B cell (primary cell): ENCODE results near the gene ADH1C. TPM values are rescaled to one million over a fixed set of nuclear protein-coding genes. Genes with fewer than 3 reads are reported as not detected.

ENCODE experiments used
- ATAC-seq: fragments of 200-7000 bp; cut with Tn5 transposase; one replicate; pipeline ENCODE4 v1.10.0; 2021; ENCODE audit warnings: low read depth, mild to moderate bottlenecking, moderate number of reproducible peaks, moderate library complexity
- CTCF ChIA-PET: fragments of 350-600 bp; sonication (Branson Sonifier 250); formaldehyde crosslinking; loops from one replicate; lab custom pipeline; 2021; ENCODE audit warnings: antibody characterized with exemption, inconsistent platforms; lab: Charles Lee
- POLR2A ChIA-PET: fragments of 350-600 bp; sonication (Branson Sonifier 250); formaldehyde crosslinking; loops from one replicate; lab custom pipeline; 2021; ENCODE audit warnings: antibody characterized with exemption; lab: Charles Lee
- DNase-seq: peaks from one replicate; pipeline ENCODE4 v3.0.0; 2013
- H2AFZ ChIP-seq: 2 replicates; pipeline ENCODE4 v1.6.1; 2012; ENCODE audit warnings: mild to moderate bottlenecking, low read depth, low read length; ENCODE audit not compliant: insufficient read depth, poor library complexity, severe bottlenecking
- H3K27ac ChIP-seq, 2 donors: 1 replicate in 1 of 2; 2 replicates in 1 of 2; pipeline ENCODE4 v1.5.1; 2012 to 2013; ENCODE audit warnings: low read length in 2 of 2, mild to moderate bottlenecking in 2 of 2, moderate library complexity in 1 of 2
- H3K27me3 ChIP-seq, 4 experiments: fragments of 200-600 bp in 1 of 4; sonication (generic) in 1 of 4; replicated peaks in 1 of 4; 1 replicate in 2 of 4; 2 replicates in 2 of 4; pipeline versions ENCODE4 v1.6.1 to v1.7.0; 2013 to 2016; ENCODE audit warnings: low read length in 3 of 4, mild to moderate bottlenecking in 2 of 4, mixed read lengths in 1 of 4, moderate library complexity in 1 of 4; ENCODE audit not compliant: insufficient read depth in 4 of 4, control insufficient read depth in 3 of 4; ENCODE audit errors: control extremely low read depth in 1 of 4
- H3K36me3 ChIP-seq, 2 experiments: replicated peaks in 1 of 2; 1 replicate in 1 of 2; 2 replicates in 1 of 2; pipeline versions ENCODE4 v1.6.1 to v1.7.1; 2013; ENCODE audit warnings: low read length in 1 of 2; ENCODE audit not compliant: insufficient read depth in 2 of 2, control insufficient read depth in 1 of 2; ENCODE audit errors: control extremely low read depth in 1 of 2, extremely low read depth in 1 of 2
- H3K4me1 ChIP-seq, 2 donors: fragments of 200-600 bp in 1 of 2; sonication (generic) in 1 of 2; 1 replicate in 1 of 2; 2 replicates in 1 of 2; pipeline versions ENCODE4 v1.5.1 to v1.6.1; 2013 to 2017; ENCODE audit warnings: low read length in 2 of 2; ENCODE audit not compliant: control insufficient read depth in 2 of 2, insufficient read depth in 2 of 2
- H3K4me2 ChIP-seq: replicated peaks from 2 replicates; pipeline ENCODE3; 2012; ENCODE audit warnings: mild to moderate bottlenecking, low read depth, low read length; ENCODE audit not compliant: poor library complexity, severe bottlenecking
- H3K4me3 ChIP-seq, 5 experiments: fragments of 200-600 bp in 1 of 5; sonication (generic) in 1 of 5; 1 replicate in 3 of 5; 2 replicates in 2 of 5; pipeline versions ENCODE4 v1.5.1 to v1.7.0; 2011 to 2016; ENCODE audit warnings: low read length in 4 of 5, mild to moderate bottlenecking in 4 of 5, low read depth in 2 of 5, control low read depth in 1 of 5, moderate library complexity in 1 of 5; ENCODE audit not compliant: insufficient read depth in 1 of 5; ENCODE audit errors: control extremely low read depth in 1 of 5, extremely low read depth in 1 of 5
- H3K79me2 ChIP-seq: fragments of 200-600 bp; sonication (generic); one replicate; pipeline ENCODE4 v1.6.0; 2016; ENCODE audit warnings: low read length; ENCODE audit not compliant: control insufficient read depth, insufficient read depth
- H3K9ac ChIP-seq: fragments of 200-600 bp; sonication (generic); 2 replicates; pipeline ENCODE4 v1.6.1; 2017; ENCODE audit warnings: mild to moderate bottlenecking, low read length, moderate library complexity
- H3K9me3 ChIP-seq, 3 donors: one replicate each; pipeline versions ENCODE4 v1.6.1 to v1.7.1; 2013; ENCODE audit warnings: low read length in 2 of 3; ENCODE audit not compliant: control insufficient read depth in 2 of 3, insufficient read depth in 1 of 3; ENCODE audit errors: control extremely low read depth in 1 of 3
- H4K20me1 ChIP-seq: 2 replicates; pipeline ENCODE4 v1.6.0; 2012; ENCODE audit warnings: mild to moderate bottlenecking, low read length; ENCODE audit not compliant: insufficient read depth, control insufficient read depth, poor library complexity, severe bottlenecking
- H3K27ac Mint-ChIP-seq: one replicate; pipeline ENCODE4 v1.8.0; 2021; ENCODE audit warnings: mixed read lengths
- H3K27me3 Mint-ChIP-seq: one replicate; pipeline ENCODE4 v1.8.0; 2021; ENCODE audit warnings: mixed read lengths
- H3K4me1 Mint-ChIP-seq: one replicate; pipeline ENCODE4 v1.8.0; 2021; ENCODE audit warnings: mixed read lengths
- H3K4me3 Mint-ChIP-seq: one replicate; pipeline ENCODE4 v1.8.0; 2021; ENCODE audit warnings: mixed read lengths
- H3K9me3 Mint-ChIP-seq: one replicate; pipeline ENCODE4 v1.8.0; 2022; ENCODE audit warnings: mixed read lengths; ENCODE audit not compliant: insufficient read depth
- CTCF ChIP-seq: fragments of 200-600 bp; IDR thresholded peaks from one replicate; pipeline ENCODE4 v1.8.0; 2022; ENCODE audit warnings: antibody characterized with exemption, mild to moderate bottlenecking
- EZH2 ChIP-seq: IDR thresholded peaks from 2 replicates; pipeline ENCODE4 v1.6.1; 2012; ENCODE audit warnings: borderline replicate concordance, low read depth, mild to moderate bottlenecking, moderate library complexity, low read length; ENCODE audit not compliant: insufficient read depth, poor library complexity, severe bottlenecking
- WGBS: methylation state at CpG from one replicate; pipeline ENCODE4 v1.1.5; 2013; ENCODE audit warnings: missing lambda C conversion rate; ENCODE audit not compliant: insufficient coverage; 5-methylcytosine and 5-hydroxymethylcytosine counted together
- intact Hi-C: fragments of 100-400 bp; cut with micrococcal nuclease; formaldehyde crosslinking; loops from one replicate; pipeline ENCODE4 v1.10.0; 2022
- polyA minus RNA-seq: library from RNA; depleted of rRNA, polyadenylated mRNA; stranded (reverse); fragments of >200 nt; gene quantifications from 2 replicates; pipeline ENCODE4 v1.2.3, GENCODE V29; 2012
- polyA plus RNA-seq: library from polyadenylated mRNA; depleted of rRNA; stranded (reverse); fragments of >200 nt; gene quantifications from 2 replicates; pipeline ENCODE4 v1.2.3, GENCODE V29; 2012
- total RNA-seq, 2 donors: library from RNA; stranded (reverse); fragments of 120-200 nt in 1 of 2; gene quantifications; 1 replicate in 1 of 2; 2 replicates in 1 of 2; pipeline versions ENCODE4 v1.2.3 to v1.2.4, GENCODE V29; 2013 to 2022

The ADH1C gene
- total RNA-seq: not detected in 2 replicates
- total RNA-seq (2013): 0.23 TPM
- polyA plus RNA-seq: not detected in 2 replicates
- polyA minus RNA-seq: not detected in 2 replicates

DNA sequence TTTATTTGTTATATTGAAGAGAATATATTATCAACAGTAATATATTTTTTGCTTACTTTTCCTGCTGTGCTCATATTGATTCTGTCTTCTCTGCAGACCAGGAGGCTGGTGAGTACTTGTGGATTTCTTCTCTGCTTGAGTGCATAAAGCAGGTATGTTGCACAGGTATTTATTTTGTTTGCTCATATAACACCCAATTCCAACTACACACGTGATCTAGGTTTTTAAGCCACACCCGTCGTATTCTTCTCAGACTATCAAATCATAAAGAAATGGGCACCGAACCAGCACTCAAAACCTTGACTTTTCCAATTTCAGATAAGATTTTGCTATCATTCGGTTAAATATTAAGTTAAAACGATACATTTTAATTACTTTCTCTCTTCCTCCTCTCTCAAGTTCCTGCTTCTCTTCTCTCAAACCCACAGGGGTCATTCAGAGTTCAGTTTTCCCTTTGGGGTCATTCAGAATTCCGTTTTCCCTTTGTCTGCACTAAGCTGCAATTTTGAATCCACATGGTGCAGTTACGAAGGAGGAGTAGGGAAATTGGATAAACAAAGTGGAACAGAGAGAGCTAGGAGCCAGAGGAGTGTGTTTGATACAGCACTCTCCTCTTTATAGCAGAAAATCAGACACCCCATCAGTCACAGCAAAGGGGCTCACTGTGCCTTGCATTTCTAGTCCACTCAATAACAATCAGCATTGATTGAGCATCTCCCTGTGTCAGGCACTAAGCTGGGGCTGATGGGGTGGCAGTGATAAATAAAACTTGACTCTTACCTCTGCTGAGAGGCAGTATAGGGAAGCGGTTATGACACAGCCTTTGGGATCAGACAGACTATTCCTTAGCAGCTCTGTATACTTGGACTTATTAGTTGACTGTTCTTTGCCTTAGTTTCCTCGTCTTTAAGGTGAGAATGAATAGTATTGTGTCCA is at the start of gene ADH1C:
TSS of gene ADH1C (minus strand) at position 145 of the 936 bp plus-strand sequence. CDS start at position 74, 71 bp downstream.
- intact Hi-C loops: no loop called here
- Histone ChIP-seq H3K9me3 (peaks cover 0 to 3% (median 0%) of the 10 kb centered on the region in 3 donors), H3K27me3 (no peaks in the 10 kb centered on the region), H3K9ac (no peak within 1 kb of the TSS), H3K4me3 (no peak within 1 kb of the TSS), H4K20me1 (no peaks in the 10 kb centered on the region), H3K36me3 (no peaks in the 10 kb centered on the region), H3K4me2 (no peak within 1 kb of the TSS), H3K4me1 (no peaks in the 10 kb centered on the region), H3K27ac (no peak within 1 kb of the TSS), H2AFZ (no peak within 1 kb of the TSS), H3K79me2 (no peaks in the 10 kb centered on the region)
- Mint-ChIP-seq H3K9me3 (peaks cover 3% of the 10 kb centered on the region), H3K27ac (no peak within 1 kb of the TSS), H3K27me3 (no peaks in the 10 kb centered on the region), H3K4me3 (no peak within 1 kb of the TSS), H3K4me1 (no peaks in the 10 kb centered on the region)
- ChIA-PET POLR2A (no interaction called here), CTCF (no interaction called here)
- 64% methylated on average over 4 of the region's 10 CpGs for WGBS
- ATAC-seq (no peak), DNase-seq (no peak)
- no peak for TF ChIP-seq EZH2
- TF ChIP-seq CTCF: no peak

GRCh38 chr4:99400831-99401230 is 48.3 kb upstream of the ADH1C start:
- H3K9me3 ChIP-seq: no peaks in the 10 kb centered on the region
- H4K20me1 ChIP-seq: no peaks in the 10 kb centered on the region
- H3K4me3 Mint-ChIP-seq: no peak overlapping the region
- H3K27ac Mint-ChIP-seq: no peak overlapping the region
- no peak for TF ChIP-seq CTCF
- no peak for TF ChIP-seq EZH2
- no peak overlapping the region for H3K4me3 ChIP-seq
- H3K9me3 Mint-ChIP-seq: no peaks in the 10 kb centered on the region
- no peak overlapping the region for H3K9ac ChIP-seq
- DNase-seq (no peak), ATAC-seq (no peak)
- ChIA-PET POLR2A (no interaction called here), CTCF (interaction anchor here (1.0 to 1.7 kb wide), 2 partner anchors 11 to 13 kb away, joined by 3 to 5 read pairs; no protein-coding TSS in a partner anchor)
- intact Hi-C loops: no loop called here
- H2AFZ ChIP-seq: no peak overlapping the region
- H3K27me3 ChIP-seq: no peaks in the 10 kb centered on the region
- no peaks in the 10 kb centered on the region for H3K4me1 ChIP-seq
- H3K4me2 ChIP-seq: no peak overlapping the region
- H3K4me1 Mint-ChIP-seq: peaks cover 2% of the 10 kb centered on the region
- H3K27ac ChIP-seq: no peak overlapping the region
- H3K27me3 Mint-ChIP-seq: no peaks in the 10 kb centered on the region
- H3K36me3 ChIP-seq: no peaks in the 10 kb centered on the region
- no peaks in the 10 kb centered on the region for H3K79me2 ChIP-seq
